ENCODE results near the gene SGSM2. TPM values are rescaled to one million over a fixed set of nuclear protein-coding genes. Genes with fewer than 3 reads are reported as not detected.

Gene SGSM2
- total and polyA plus RNA-seq, 2 of the 8 experiments (the other 6 are each of a cell fraction or from before 2014, with no cell fraction given), result 44.5 to 77.7 TPM

DNA sequence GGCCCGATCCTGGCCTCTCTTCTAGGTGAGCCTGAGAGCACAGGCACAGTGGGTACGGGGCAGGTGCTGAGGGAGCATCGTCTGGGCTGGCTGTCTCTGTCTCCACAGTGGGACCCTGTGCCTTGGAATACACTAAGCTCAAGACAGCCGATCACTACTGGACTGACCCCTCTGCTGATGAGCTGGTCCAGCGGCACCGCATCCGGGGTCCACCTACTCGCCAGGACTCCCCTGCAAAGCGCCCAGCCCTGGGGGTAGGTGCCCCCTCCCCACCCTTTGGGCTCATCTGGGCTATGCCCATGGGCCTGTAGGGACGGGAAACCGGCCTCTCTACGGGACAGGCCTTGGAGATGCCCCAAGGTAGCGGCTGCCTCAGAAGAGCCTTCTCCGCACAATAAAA lies 25.6 kb downstream of the SGSM2 start (continued):
- TF ChIP-seq, protein P1, sequence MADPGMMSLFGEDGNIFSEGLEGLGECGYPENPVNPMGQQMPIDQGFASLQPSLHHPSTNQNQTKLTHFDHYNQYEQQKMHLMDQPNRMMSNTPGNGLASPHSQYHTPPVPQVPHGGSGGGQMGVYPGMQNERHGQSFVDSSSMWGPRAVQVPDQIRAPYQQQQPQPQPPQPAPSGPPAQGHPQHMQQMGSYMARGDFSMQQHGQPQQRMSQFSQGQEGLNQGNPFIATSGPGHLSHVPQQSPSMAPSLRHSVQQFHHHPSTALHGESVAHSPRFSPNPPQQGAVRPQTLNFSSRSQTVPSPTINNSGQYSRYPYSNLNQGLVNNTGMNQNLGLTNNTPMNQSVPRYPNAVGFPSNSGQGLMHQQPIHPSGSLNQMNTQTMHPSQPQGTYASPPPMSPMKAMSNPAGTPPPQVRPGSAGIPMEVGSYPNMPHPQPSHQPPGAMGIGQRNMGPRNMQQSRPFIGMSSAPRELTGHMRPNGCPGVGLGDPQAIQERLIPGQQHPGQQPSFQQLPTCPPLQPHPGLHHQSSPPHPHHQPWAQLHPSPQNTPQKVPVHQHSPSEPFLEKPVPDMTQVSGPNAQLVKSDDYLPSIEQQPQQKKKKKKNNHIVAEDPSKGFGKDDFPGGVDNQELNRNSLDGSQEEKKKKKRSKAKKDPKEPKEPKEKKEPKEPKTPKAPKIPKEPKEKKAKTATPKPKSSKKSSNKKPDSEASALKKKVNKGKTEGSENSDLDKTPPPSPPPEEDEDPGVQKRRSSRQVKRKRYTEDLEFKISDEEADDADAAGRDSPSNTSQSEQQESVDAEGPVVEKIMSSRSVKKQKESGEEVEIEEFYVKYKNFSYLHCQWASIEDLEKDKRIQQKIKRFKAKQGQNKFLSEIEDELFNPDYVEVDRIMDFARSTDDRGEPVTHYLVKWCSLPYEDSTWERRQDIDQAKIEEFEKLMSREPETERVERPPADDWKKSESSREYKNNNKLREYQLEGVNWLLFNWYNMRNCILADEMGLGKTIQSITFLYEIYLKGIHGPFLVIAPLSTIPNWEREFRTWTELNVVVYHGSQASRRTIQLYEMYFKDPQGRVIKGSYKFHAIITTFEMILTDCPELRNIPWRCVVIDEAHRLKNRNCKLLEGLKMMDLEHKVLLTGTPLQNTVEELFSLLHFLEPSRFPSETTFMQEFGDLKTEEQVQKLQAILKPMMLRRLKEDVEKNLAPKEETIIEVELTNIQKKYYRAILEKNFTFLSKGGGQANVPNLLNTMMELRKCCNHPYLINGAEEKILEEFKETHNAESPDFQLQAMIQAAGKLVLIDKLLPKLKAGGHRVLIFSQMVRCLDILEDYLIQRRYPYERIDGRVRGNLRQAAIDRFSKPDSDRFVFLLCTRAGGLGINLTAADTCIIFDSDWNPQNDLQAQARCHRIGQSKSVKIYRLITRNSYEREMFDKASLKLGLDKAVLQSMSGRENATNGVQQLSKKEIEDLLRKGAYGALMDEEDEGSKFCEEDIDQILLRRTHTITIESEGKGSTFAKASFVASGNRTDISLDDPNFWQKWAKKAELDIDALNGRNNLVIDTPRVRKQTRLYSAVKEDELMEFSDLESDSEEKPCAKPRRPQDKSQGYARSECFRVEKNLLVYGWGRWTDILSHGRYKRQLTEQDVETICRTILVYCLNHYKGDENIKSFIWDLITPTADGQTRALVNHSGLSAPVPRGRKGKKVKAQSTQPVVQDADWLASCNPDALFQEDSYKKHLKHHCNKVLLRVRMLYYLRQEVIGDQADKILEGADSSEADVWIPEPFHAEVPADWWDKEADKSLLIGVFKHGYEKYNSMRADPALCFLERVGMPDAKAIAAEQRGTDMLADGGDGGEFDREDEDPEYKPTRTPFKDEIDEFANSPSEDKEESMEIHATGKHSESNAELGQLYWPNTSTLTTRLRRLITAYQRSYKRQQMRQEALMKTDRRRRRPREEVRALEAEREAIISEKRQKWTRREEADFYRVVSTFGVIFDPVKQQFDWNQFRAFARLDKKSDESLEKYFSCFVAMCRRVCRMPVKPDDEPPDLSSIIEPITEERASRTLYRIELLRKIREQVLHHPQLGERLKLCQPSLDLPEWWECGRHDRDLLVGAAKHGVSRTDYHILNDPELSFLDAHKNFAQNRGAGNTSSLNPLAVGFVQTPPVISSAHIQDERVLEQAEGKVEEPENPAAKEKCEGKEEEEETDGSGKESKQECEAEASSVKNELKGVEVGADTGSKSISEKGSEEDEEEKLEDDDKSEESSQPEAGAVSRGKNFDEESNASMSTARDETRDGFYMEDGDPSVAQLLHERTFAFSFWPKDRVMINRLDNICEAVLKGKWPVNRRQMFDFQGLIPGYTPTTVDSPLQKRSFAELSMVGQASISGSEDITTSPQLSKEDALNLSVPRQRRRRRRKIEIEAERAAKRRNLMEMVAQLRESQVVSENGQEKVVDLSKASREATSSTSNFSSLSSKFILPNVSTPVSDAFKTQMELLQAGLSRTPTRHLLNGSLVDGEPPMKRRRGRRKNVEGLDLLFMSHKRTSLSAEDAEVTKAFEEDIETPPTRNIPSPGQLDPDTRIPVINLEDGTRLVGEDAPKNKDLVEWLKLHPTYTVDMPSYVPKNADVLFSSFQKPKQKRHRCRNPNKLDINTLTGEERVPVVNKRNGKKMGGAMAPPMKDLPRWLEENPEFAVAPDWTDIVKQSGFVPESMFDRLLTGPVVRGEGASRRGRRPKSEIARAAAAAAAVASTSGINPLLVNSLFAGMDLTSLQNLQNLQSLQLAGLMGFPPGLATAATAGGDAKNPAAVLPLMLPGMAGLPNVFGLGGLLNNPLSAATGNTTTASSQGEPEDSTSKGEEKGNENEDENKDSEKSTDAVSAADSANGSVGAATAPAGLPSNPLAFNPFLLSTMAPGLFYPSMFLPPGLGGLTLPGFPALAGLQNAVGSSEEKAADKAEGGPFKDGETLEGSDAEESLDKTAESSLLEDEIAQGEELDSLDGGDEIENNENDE (IDR thresholded peaks at IDR 0.05; ENCODE audit: insufficient replicate concordance, low read length), result no peak
- TF ChIP-seq SIX5 (IDR thresholded peaks at IDR 0.05; ENCODE audit: low read depth, low read length) (no peak), SP1 (IDR thresholded peaks at IDR 0.05; ENCODE audit: low read depth, low read length) (no peak), TCF12 (IDR thresholded peaks at IDR 0.05; ENCODE audit: low read depth, low read length) (no peak), SP4 (IDR thresholded peaks at IDR 0.05; ENCODE audit: low read length) (no peak)

All from H1 (cell line).